Astrocyte of the spinal cord (primary cell): ENCODE results near the gene TIPIN.
"Not testable (repeated sequence)": the region's sequence is repeated elsewhere in the genome, so short reads cannot be mapped to it uniquely, and the experiment has no call there.

Experiments
- DNase-seq: peaks from one replicate; pipeline ENCODE4 v3.0.0; 2011; ENCODE audit warnings: low read depth, low spot score
- H3K4me3 ChIP-seq: 2 replicates; pipeline ENCODE4 v1.5.1; 2011; ENCODE audit warnings: low read depth, mild to moderate bottlenecking, low read length, moderate library complexity
- CTCF ChIP-seq: IDR thresholded peaks from 2 replicates; pipeline ENCODE4 v1.5.1; 2012; ENCODE audit warnings: low read depth, mild to moderate bottlenecking, low read length, inconsistent platforms
- in situ Hi-C: cut with HindIII; loops from 2 replicates; pipeline ENCODE4 v1.10.0; 2017; ENCODE audit warnings: low sequenced_read_pairs

Gene TIPIN

DNA sequence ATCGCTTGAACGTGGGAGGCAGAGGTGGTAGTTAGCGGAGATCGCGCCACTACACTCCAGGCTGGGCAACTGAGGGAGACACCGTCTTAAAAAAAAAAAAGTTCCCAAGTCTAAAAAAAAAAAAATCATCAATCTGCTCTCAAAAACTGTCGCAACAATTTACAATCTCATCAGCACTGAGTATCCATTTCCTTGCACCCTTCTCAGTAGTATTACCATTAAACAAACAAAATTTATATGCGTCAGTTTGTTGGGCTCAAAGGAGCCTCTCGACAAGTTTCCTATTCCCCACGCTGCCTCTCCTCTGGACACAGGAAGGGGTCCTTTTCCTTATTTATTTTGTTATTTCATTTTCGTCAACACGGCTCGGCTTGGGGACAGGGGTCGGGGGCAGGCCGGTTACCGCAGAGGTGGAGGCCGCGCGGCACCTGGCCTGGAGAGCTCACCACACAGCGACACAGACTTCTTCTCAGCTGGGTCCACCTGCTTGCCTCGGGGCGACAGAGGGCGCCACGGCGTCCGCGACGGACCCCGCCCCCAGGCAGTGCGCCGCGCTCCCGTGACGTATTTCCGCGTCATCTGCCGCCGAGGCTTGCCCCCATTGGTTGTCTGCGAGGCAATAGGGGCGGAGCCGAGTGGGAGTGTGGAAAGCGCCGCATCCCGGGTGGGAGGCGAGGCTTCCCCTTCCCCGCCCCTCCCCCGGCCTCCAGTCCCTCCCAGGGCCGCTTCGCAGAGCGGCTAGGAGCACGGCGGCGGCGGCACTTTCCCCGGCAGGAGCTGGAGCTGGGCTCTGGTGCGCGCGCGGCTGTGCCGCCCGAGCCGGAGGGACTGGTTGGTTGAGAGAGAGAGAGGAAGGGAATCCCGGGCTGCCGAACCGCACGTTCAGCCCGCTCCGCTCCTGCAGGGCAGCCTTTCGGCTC is 30.0 kb upstream of the TIPIN start, which contains the start of gene MAP2K1:
MAP2K1 (plus strand) TSS at position 709 of the 920 bp plus-strand sequence. CDS start 436 bp downstream, outside the sequence.
- in situ Hi-C loops = no loop called here
- TF ChIP-seq CTCF = peak; percentile 63
- DNase-seq = peak; percentile 97
- peak within 1 kb of the TSS; percentile 83 for H3K4me3 ChIP-seq

- H3K4me3 ChIP-seq, DNase-seq, in situ Hi-C loops: not testable (repeated sequence)
These were observed 24.9 kb upstream of the TIPIN start for GRCh38 chr15:66381376-66381775.

GRCh38 chr15:66378814-66379430 is 22.4 kb upstream of the TIPIN start:
- H3K4me3 ChIP-seq = no peak overlapping the region
- TF ChIP-seq CTCF = no peak
- DNase-seq = no peak
- in situ Hi-C loops = no loop called here

DNA sequence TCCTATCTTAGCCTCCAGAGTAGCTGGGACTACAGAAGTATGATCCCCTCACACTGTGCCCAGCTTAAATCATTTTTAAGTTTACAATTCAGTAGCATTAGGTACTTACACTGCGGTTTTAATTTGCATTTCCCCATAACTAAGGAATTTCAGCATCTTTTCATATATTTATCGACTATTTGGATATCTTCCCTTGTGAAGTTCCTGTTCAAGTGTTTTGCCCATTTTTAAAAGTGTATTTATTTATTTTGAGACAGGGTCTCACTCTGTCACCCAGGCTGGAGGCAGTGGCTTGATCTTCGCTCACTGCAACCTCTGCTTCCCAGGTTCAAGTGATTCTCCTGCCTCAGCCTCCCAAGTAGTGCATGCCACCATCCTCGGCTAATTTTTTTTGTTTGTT is 17.7 kb upstream of the TIPIN start:
- TF ChIP-seq CTCF = no peak
- no peak for DNase-seq
- in situ Hi-C loops = no loop called here
- H3K4me3 ChIP-seq = no peak overlapping the region

DNA sequence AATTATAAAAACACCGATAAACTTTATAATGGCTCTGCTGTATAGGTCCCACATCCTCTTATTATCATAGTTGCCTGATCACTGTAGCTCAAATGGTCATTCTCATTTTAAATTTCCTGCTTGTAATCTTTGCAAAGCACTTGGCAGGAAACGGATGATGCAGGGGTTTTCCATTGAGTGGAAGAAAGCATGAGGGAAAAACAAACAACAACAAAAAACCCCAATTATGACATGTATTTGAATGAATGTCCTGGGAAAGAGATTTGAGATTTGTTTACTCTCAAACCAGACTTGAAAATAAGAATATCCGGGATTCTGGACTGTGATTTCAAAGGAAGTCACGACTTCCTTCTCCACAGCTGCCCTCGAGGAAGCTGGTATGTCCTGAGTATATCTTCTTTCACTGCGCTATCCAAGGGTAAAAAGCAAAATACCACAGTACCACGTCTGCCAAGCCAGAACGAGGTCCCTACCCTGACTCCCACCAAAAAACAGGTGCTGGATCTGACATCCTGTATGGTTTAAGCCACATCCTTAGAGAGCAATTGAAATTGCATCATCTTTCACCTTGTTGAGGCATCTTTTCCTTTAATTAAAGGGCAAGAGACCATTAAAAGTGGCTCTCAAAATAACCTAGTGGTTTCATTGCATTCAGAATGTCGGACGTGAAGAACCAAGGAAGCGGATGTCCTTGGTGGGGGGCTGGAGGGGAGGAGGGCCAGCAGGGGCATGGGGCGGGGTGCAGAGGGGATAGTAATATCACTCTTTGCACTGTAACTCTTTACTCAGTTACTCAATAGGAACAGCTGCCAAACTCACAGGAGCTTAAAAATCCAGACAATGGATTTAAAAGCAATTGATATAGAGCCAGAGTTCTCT is 13.5 kb upstream of the TIPIN start:
- DNase-seq = peak; percentile 13
- H3K4me3 ChIP-seq = no peak overlapping the region
- in situ Hi-C loops = no loop called here
- TF ChIP-seq CTCF = no peak

DNA sequence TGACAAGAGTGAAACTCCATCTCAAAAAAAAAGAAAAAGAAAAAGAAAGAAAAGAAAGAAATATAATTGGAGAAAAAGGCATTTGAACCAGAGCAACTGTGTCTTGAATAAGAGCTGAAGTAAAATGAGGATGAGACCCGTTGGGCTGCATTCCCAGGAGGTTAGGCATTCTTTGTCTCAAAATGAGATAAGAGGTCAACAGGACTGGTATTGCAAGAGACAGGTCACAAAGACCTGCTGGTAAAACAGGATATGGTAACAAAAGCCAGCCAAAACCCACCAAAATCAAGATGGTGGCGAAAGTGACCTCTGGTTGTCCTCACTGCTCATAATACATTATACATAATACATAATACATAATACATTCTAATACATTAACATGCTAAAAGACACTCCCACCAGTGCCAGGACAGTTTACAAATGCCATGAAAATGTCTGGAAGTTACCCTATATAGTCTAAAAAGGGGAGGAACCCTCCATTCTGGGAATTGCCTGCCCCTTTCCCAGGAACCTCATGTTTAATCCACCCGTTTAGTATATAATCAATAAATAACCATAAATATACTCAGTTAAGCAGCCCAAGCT is 8.6 kb upstream of the TIPIN start:
- no peak for DNase-seq
- in situ Hi-C loops = no loop called here
- TF ChIP-seq CTCF = no peak
- no peak overlapping the region for H3K4me3 ChIP-seq
